Measurements from ENCODE around the gene CDKN2B.

The CDKN2B gene

DNA sequence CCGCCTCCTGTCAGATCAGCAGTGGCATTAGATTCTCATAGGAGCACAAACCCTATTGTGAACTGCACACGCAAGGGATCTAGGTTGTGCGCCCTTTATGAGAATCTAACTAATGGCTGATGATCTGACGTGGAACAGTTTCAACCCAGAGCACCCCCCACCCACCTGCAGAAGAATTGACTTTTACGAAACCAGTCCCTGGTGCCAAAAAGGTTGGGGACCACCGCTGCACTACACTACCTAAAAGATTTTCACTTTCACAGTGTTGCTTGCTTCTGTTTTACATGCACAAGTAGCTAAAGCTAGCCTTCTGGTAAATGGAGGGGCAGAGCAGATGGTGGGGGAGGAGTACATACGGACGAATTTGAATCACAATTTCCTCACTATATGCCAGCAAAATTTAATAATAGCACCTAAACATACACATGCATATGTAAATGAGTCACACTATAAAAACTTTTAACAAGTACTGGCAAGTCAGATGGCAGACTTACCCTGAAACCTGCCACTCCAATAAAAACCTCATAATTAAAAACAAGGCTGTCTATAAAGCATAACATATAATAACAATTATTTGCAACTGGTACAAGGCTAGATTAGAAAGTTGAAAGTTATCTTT lies 24.0 kb upstream of the CDKN2B start:
- no peak for DNase-seq

DNA sequence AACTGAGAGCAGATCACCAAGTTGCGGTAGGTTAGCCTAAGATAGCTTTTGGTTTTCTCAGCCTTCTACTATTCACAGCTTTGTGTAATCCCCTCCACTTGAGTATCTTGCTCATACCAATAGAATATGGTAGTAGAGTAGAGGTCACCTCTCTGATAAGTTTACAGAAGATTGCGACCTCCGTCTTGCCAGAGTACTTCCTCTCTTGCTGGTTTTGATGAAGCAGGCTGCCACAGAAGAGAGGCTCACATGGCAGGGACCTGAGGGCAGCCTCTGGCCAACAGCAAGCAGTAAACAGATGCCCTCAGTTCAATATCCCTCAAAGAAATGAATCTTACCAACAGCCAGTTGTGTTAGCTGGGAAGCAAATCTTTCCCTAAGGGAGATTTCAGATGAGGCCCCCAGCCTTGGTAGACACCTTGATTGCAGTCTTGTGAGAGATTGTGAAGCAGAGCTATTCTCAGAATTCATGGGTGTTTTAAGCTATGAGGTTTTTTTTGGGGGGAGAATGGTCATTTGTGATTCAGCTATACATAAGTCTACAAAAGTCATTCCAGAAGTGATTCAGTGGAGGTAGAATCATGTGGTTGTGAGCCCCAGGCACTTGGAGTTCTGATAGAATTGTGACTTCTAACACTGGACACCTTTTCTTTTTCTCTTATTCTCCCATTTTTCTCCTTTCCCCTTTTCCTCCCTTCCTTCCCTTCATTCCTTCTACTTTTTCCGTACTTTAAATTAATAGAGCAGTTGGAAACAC lies 22.7 kb upstream of the CDKN2B start:
- DNase-seq, result no peak

DNA sequence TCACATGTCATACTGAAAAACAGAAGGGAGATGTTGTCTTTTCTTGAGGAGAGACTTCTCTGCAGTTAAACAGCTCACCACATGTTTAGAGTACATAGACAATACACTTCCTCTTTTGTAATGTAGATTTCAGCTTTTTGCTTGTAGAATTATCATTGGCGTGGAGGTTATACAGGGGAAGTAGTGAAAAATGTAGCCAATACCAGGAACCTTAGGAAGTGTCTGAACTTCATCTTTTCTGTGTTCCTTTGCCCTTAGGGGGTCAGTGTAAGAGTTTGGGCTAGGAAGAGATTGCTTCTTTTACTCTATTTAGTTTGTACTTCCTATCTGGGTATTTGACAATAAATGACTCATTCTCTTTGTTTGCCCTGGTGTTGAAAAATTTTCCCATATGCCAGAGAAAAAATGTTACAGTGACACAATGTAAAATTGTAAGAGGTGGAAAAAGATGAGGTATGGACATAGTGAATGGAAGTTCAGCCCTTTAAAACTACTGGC lies 21.0 kb upstream of the CDKN2B start:
- DNase-seq, result no peak

DNA sequence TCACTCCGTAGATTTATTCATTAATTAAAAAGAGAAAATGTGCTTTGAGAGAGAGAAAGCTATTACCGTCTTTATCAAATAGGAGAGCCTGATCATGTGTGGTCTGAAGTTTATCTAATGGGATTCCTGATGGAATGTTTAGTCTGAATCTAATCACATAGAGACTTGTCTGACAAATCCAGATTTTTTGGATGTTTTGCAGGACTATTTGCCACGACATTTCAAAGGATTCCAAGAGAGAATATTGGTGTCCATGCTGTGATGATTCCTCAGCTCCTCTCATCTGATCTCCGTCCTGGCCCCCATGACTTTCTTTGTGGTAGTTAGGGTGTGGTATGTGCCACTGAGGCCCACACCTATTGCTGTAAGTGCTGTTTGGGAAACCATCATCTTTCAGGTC lies 20.1 kb upstream of the CDKN2B start:
- DNase-seq, result no peak

DNA sequence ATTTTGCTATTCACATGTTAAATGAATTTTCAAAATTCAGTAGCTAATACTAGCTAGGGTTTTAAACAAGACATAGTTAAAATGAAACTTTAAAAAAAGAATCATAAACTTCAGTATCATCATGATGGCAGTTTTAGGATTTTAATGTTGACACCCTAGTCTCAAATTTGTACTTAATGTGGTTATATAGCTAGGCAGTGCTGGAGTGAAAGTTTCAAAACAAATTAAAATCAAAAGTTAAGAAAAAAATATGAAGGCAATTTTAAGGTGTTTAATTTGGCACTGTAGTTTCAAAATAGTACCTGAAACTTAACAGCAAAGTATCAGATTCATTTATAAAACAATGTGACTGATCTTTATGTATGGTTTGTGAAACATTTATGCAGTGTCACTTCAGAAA lies 19.3 kb upstream of the CDKN2B start:
- no peak for DNase-seq

DNA sequence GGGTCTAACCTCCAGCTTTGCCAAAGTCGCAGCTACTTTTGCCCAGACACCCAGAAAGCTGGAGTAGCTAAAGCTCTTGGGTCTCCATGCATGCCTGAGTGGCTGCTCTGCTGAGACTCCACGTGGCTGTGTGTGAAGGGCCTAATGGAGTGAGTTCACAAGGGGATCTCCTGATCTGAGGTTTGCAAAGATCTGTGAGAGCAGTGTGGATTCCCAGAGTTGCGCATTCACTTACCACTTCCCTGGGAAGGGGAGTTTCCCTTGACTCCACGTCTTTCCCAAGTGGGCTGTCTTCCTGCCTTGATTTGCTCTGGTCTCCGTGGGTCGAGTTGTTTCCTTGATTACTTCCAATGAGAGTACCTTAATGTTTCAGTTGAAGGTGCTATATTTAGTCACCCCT lies 17.6 kb upstream of the CDKN2B start:
- no peak for DNase-seq

DNA sequence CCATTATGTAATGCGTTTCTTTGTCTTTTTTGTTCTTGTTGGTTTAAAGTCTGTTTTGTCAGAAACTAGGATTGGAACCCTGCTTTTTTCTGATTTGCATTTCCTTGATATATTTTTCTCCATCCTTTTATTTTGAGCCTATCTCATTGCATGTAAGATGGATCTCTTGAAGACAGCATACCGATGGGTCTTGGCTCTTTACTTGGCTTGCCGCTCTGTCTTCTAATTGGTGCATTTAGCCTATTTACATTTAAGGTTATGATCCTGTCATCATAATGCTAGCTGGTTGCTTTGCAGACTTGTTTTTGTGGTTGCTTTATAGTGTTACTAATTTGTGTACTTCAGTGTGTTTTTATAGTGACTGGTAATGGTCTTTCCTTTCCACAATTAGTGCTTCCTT lies 13.3 kb upstream of the CDKN2B start:
- no peak for DNase-seq

DNA sequence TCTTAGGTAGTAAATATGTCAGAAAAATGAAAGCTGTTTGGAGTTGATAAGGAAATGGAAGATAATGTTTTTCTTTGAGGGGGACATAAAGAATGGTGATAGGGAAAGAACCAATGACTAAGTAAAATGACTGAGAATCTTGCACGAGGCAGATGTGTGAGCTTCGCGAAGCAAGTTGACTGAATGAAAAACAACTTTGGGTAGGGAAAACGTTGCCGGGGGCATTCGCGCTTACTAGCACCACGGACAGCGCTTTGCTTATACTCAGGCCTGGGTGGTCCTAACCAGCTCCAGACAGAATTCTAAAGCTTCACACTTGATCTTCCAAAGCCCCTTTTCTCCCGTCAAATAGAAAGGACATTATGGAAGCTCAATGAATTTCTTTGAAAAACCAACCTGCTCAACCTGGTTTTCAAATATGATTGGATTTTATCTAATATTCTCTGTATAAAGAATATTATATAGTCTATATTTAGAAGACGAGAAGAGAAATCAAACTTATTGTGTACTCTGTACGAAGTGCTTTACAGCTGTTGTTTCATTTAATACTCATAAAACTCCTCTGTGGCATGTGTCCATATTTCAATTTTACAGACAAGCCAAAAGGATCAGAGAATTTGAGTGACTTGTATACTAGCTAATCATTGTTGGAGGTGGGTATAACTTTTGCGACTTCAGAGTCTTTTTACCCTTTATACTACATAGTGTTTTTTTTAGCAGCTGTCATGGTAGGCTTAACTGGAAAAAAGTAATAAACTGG lies 1.9 kb upstream of the CDKN2B start:
- DNase-seq, result no peak

DNA sequence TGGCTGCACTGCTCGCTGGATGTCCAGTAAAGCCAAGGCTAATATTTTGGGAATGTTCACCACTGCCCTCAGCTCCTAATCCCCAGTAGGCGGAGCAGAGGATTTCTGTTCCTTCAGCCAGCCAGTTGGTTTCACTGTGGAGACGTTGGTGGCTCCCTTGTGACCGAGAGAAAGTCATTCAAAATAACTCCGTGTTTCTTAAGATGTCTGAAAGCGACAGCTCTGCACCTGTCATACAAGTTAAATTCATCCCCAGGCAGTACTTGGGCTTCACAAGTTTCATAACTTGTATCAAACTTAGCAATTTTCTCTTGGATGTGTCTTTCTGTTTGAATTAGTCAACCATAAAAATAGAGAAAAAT lies 382 bp upstream of the CDKN2B start:
- DNase-seq, result no peak

DNA sequence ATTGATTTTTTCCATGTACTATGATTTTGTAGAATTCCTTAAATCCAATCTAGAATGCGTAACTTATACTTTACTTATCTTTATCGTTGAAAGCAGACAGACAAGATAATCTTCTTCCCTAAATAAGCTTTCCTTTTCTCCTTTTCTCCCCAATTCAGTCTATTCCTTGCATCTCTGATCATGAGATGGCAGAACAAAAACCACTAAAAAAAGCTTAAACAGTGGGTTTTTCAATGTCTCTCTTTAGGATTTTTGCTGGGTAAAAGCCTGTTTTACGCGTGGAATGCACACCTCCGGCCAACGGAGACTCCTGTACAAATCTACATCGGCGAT lies 755 bp downstream of the CDKN2B start:
- DNase-seq, result no peak

DNA sequence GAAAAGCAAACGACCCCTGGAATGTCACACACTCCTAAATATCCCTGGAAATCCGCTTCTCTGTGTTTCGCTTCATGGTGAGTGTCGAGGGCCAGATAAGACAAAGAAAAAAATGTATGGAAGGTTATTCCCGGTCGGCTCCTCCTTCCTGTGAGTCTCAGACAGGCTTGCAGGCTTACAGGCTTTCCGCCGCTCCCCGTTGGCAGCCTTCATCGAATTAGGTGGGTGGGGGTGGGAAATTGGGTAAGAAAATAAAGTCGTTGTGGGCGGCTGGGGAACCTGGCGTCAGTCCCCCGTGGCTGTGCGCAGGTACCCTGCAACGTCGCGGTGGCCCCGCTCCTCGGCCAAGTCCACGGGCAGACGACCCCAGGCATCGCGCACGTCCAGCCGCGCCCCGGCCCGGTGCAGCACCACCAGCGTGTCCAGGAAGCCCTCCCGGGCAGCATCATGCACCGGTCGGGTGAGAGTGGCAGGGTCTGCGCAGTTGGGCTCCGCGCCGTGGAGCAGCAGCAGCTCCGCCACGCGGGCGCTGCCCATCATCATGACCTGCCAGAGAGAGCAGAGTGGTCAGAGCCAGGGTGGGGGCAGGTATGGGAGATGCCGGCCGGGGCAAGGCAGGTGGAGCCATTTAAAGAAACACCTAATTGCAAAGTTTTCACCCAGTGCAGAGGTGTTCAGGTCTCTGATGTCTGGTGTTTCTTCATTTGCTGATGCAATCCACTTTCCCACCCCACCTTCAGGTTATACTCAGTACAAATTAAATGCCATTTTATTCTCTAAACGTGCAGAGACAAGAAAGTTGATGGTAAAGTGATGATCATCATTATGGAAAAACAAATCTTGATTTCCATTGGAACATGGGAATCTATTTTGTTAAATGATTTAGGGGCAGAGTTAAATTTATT lies 3.2 kb downstream of the CDKN2B start:
- no peak for DNase-seq

DNA sequence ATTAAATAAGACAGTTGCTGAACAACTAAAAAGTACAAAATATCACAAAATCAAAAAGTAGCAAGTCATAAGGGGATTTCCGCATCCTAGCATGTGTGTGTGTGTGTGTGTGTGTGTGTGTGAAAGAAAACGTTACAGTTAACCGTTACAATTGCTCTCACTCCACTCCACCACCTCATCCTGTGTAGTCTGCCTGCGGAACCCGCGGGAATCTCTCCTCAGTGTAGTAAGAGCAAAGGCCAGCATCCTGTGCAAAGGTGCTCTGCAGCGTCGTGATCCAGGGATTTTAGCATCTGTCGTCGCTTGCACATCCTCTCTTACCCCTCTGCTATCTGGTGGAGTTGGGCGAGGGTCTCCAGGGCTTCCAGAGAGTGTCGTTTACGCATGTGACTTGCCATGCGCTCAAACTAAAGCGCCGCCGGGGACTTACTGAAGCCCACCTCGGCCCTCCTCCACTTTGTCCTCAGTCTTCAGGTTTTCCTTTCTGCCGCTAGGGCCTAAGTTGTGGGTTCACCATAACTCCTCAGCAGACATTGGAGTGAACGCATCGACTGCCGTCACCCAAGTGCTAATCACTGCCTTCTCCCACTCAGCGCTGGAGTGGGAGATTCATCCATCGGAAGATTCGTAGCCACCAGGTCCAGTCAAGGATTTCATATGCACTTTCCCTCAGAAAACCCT lies 3.9 kb downstream of the CDKN2B start:
- no peak for DNase-seq

DNA sequence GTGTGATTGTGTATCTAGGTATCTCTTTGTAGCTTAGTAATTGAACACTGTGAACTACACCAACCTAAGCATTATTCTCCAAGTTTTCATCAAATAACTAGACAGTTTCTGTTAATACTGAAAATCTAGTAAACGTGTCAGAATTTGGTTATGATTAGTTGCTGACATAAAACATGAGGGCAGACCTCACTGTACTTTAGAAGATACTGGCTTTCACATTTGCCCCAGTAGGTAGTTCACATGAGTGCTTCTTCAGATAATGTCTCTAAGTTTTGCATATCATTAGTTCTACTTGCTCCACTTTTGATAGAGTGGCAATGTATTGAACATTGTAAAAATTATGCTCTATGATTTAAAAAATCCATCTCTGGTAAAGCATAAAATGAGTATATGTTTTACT lies 7.1 kb downstream of the CDKN2B start:
- DNase-seq, result no peak

DNA sequence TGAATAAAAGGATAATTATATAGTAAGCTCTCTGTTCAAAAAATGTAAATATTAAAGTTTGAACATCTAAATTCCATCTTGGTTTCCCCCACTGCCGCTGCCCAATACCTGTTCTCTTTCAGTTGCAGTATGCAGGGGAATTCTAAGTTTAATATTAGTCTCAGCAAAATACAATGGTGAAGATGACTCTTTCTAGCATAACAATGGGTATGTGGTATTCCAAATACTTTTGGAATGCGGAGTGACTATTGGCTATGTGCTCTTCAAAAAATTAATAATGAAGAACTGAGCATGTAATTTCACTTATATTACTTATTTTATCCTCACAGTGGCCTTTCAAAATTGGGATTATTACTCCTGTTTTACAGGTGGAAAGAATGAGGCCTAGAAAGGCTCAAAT lies 11.1 kb downstream of the CDKN2B start:
- no peak for DNase-seq

DNA sequence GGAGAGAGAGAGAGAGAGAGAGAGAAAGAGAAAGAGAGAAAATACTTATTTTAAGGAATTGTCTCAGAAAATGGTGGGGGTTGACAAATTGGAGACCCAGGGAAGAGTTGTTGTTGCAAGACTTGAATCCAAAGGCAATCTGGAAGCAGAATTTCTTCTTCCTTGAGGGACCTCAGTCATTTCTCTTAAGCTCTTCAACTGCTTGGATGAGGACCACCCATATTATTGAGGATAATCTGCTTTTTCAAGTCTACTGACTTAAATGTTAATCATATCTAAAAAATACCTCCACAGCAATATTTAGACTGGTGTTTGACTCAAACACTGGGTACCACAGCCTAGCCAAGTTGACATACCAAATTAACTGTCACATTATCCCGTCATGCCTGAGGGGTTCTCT lies 11.6 kb downstream of the CDKN2B start:
- no peak for DNase-seq

DNA sequence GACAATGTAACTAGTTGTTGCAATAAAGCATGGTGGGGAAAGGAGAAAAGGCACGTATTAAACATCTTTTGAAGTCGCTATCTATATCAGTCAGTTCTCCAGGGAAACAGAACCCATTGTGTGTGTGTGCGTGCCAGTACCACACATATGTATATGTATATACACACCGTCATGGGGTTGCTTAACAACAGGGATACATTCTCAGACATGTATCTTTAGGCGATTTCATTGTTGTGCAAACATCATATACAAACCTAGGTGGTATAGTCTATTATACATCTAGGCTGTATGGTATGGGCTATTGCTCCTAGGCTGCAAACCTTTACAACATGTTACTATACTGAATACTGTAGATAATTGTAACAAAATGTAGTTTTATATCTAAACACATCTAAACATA lies 12.2 kb downstream of the CDKN2B start:
- DNase-seq, result no peak

DNA sequence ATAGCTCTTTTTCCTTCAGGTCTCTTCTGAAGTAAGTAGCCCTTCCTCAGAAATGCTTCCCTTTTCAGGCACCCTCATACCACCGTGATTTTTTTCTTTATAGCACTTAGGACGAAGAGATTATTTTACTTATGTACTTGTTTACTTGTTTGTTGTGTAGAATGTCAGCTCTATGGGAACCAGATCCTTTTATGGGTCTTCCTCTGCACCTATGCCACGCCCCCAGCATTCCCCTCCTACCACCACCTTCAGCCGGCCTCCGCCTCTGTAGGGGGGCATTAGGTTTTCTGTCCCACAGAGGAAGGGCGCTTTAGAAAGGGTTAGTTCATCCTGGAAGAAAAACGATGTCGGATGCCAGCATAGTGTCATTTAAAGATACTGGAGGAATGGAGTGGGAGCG lies 12.7 kb downstream of the CDKN2B start:
- peak; percentile 75 for DNase-seq

DNA sequence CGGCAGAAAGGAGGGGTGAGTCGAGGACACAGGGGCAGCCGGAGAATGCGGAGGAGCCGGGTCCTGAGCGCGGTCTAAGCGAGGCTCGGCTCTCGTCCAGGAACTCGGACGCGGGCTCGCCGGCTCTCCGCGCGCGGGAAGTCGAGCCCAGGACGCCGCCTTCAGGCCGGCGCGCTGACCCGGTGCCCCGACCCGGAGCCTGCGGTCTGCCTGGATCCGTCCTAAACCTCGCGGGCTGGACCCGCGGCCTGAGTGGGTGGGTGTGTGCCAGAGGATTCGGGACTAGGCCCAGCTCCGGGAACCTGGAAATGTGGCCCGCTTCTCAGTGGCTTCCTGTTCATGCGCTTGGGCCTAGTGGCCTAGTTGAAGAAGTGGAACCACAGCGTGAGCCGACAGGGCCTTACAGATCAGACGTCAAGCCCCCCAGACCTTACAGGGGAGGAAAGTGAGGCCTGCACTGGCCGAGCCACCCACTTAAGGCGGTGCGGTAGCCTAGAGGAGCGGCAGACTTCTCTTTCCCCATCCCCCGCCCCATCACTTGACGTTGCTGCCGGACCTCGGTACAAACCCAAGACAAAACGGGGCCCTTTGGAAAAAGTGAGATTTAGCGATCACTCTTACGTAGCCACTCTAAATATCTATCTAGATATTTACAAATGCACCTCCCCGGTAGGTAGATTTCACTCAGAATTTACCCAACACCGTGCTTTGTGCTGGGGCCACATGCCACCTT lies 13.3 kb downstream of the CDKN2B start:
- no peak for DNase-seq

DNA sequence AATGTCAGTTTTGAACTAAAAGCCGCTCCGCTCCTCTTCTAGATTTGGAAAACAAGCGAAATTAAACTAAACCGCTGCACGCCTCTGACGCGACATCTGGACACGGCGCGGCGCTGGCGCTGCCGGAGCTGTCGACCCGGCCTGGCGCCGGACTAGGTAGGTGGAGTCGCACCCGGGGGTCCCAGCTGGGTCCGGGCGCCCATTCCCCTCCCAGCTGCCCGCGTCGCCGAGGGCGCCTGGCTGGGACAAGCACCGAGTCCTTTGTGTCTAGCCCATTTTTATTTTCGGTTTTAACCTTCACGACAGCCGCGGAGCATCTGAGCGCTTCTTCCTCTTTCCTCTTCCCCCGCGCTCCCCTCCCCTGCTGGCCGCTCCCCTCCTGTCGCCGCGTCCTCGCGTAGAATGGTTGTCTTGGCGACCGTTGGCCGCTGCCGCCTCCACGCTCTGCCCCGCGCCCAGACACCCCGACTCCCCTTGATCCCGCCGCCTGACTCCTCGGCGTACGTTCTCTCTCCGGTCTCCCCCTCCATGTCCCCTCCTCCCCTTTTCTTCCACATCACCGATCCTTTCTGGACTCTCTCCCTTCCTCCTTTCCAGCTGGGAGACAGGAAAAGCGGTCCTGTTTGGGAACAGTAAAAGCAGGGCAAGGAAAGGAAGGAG lies 14.0 kb downstream of the CDKN2B start:
- DNase-seq, result peak; percentile 91

DNA sequence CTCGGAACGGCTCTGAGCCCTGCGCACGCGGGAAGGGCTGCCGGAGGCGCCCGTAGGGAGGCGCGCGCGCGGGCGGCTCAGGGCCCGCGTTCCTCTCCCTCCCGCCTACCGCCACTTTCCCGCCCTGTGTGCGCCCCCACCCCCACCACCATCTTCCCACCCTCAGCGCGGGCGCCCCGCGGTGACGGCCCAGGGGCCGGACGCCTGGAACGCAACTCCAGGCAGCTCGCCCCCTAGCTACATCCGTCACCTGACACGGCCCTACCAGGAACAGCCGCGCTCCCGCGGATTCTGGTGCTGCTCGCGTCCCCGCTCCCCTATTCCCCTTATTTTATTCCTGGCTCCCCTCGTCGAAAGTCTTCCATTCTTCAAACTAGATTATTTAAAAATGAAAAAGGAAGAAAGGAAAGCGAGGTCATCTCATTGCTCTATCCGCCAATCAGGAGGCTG lies 14.5 kb downstream of the CDKN2B start, which contains the start of gene CDKN2B-AS1:
CDKN2B-AS1 (plus strand) TSS at position 236 of the 450 bp plus-strand sequence.
- peak; percentile 85 for DNase-seq
